Measurements from ENCODE around the gene CELA2A. TPM values are rescaled to one million over a fixed set of nuclear protein-coding genes. Genes with fewer than 3 reads are reported as not detected.

Gene CELA2A
- total and polyA plus RNA-seq, 9 of the 15 experiments (the other 6 are each of a cell fraction or from before 2014, with no cell fraction given) = 0.62 TPM; not detected in 8

GRCh38 chr1:15440357-15440756 lies 16.2 kb upstream of the CELA2A start (continued):
- TF ChIP-seq ZBTB40 (IDR thresholded peaks at IDR 0.05) = no peak
- no peak for TF ChIP-seq ZBTB40 (CRISPR knock-in tag; IDR thresholded peaks at IDR 0.05)
- no peak for TF ChIP-seq FOXA1 (IDR thresholded peaks at IDR 0.05; ENCODE audit: borderline replicate concordance)

Measured in K562 (cell line).